Measurements from ENCODE around the gene RBM19. TPM values are rescaled to one million over a fixed set of nuclear protein-coding genes. Genes with fewer than 3 reads are reported as not detected.

RBM19 gene
- total RNA-seq, 1 donor from 2014 or later: 31.1 TPM

DNA sequence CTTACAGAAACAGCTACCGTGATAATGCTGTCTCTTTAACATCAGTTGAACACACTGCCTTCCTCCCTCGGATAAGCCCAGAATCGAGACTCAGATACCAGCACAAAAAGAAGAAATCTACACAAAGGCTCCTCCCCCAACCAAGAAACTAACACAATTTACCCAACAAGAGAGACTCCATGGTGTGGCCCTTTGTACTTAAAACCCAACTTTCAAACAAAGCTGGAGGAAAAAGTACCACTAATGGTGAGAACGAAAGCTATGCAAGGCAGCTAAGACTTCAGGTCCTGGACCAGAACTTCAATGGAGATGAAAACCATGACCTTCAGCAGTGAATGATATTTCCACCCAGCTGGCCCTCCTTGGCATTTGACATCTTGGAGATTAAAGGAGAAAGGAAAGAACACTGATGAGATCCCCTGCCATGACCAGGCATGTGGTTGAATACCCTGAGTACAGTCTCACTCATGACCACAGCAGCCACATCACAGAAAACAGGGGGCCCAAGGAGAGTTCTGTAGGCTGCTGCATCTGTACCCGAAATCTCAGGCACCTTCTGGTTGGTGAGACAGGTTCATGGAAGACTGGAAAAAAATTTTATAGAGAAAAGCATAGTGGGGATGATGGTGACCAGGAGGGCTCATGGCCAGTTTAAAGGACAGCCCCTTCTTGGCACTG lies 36.7 kb downstream of the RBM19 start:
- Mint-ChIP-seq H3K9me3 (ENCODE audit: unreplicated experiment) (no peaks in the 10 kb centered on the region), H3K4me1 (ENCODE audit: unreplicated experiment) (peaks cover 4% of the 10 kb centered on the region), H3K27ac (ENCODE audit: unreplicated experiment) (no peak overlapping the region), H3K4me3 (ENCODE audit: unreplicated experiment) (no peak overlapping the region), H3K36me3 (ENCODE audit: unreplicated experiment) (peaks cover 40% of the 10 kb centered on the region), H3K27me3 (ENCODE audit: unreplicated experiment) (no peaks in the 10 kb centered on the region)
- DNase-seq (ENCODE audit: extremely low spot score, unreplicated experiment): no peak
- no peak for TF ChIP-seq CTCF (IDR thresholded peaks at IDR 0.05)

- no peaks in the 10 kb centered on the region for H3K9me3 Mint-ChIP-seq (ENCODE audit: unreplicated experiment)
- H3K36me3 Mint-ChIP-seq (ENCODE audit: unreplicated experiment): peaks cover 41% of the 10 kb centered on the region
- H3K4me1 Mint-ChIP-seq (ENCODE audit: unreplicated experiment): no peaks in the 10 kb centered on the region
- no peaks in the 10 kb centered on the region for H3K27me3 Mint-ChIP-seq (ENCODE audit: unreplicated experiment)
- no peak for TF ChIP-seq CTCF (IDR thresholded peaks at IDR 0.05)
- no peak overlapping the region for H3K27ac Mint-ChIP-seq (ENCODE audit: unreplicated experiment)
- DNase-seq (ENCODE audit: extremely low spot score, unreplicated experiment): no peak
- H3K4me3 Mint-ChIP-seq (ENCODE audit: unreplicated experiment): no peak overlapping the region
These were observed 39.3 kb downstream of the RBM19 start for GRCh38 chr12:113926788-113927187.

DNA sequence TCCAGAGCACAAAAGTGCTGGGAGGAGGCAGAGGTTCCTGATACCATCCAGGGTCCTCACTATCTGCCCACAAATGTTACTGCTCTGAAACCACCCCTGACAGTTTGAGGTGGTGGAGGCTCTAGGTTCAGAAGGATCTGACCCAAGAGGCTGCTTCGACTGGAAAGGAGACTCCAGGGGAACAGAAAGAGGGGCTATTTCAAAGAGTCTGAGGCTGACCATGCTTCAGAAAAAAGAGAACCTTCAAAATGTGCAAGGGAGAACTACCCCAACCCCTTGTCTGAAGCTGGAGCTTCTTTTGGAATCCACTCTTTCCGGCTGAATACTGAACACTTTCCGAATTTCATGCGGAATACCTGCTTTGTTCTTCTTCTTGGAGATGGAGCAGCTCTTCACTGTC lies 41.8 kb downstream of the RBM19 start:
- H3K4me1 Mint-ChIP-seq (ENCODE audit: unreplicated experiment): no peaks in the 10 kb centered on the region
- H3K9me3 Mint-ChIP-seq (ENCODE audit: unreplicated experiment): no peaks in the 10 kb centered on the region
- H3K36me3 Mint-ChIP-seq (ENCODE audit: unreplicated experiment): peaks cover 31% of the 10 kb centered on the region
- DNase-seq (ENCODE audit: extremely low spot score, unreplicated experiment): no peak
- no peak for TF ChIP-seq CTCF (IDR thresholded peaks at IDR 0.05)
- no peak overlapping the region for H3K4me3 Mint-ChIP-seq (ENCODE audit: unreplicated experiment)
- H3K27ac Mint-ChIP-seq (ENCODE audit: unreplicated experiment): no peak overlapping the region
- H3K27me3 Mint-ChIP-seq (ENCODE audit: unreplicated experiment): no peaks in the 10 kb centered on the region

DNA sequence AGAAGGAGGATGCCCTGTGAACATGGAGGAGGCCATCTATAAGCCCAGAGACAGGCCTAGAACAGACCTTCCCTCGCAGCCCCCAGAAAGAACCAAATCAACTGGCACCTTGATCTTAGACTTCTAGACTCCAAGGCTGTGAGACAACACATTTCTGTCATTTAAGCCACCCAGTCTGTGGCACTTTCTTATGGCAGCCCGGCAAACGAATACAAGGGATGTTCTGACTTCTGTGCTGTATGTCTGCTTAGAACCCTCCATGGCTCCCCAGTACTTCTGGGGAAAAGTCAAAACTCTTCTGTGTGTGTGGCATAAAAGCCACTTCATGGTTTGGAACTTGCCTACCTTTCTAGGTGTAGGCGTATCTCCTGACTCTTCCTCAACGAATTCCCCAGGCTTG lies 42.9 kb downstream of the RBM19 start:
- no peak overlapping the region for H3K4me3 Mint-ChIP-seq (ENCODE audit: unreplicated experiment)
- H3K9me3 Mint-ChIP-seq (ENCODE audit: unreplicated experiment): no peaks in the 10 kb centered on the region
- no peaks in the 10 kb centered on the region for H3K27me3 Mint-ChIP-seq (ENCODE audit: unreplicated experiment)
- H3K4me1 Mint-ChIP-seq (ENCODE audit: unreplicated experiment): no peaks in the 10 kb centered on the region
- peaks cover 27% of the 10 kb centered on the region for H3K36me3 Mint-ChIP-seq (ENCODE audit: unreplicated experiment)
- TF ChIP-seq CTCF (IDR thresholded peaks at IDR 0.05): no peak
- H3K27ac Mint-ChIP-seq (ENCODE audit: unreplicated experiment): no peak overlapping the region
- DNase-seq (ENCODE audit: extremely low spot score, unreplicated experiment): no peak

DNA sequence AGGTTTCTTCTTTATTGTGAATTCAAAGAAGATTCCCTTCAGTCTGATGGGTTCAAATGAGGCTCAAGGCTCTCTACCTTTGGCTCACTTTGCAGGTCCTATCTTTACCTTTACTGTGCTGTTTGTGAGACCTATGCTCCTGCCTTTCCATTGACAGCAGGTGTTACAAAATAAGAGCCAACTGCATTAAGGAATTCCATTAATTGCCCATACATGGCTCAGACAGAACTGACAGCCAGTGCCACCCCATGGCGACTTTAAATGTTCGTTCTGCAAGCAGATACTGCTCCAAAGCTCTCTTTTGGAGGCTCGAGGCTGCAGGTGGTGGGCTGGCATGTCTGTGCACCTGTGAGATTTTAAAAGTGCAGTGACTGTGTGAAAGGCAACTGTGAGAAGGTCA lies 44.7 kb downstream of the RBM19 start:
- Mint-ChIP-seq H3K4me3 (ENCODE audit: unreplicated experiment) (no peak overlapping the region), H3K27me3 (ENCODE audit: unreplicated experiment) (no peaks in the 10 kb centered on the region), H3K36me3 (ENCODE audit: unreplicated experiment) (peaks cover 23% of the 10 kb centered on the region), H3K9me3 (ENCODE audit: unreplicated experiment) (no peaks in the 10 kb centered on the region), H3K27ac (ENCODE audit: unreplicated experiment) (no peak overlapping the region), H3K4me1 (ENCODE audit: unreplicated experiment) (no peaks in the 10 kb centered on the region)
- TF ChIP-seq CTCF (IDR thresholded peaks at IDR 0.05): no peak
- no peak for DNase-seq (ENCODE audit: extremely low spot score, unreplicated experiment)

Data from osteocyte (in vitro differentiated cells).